Mucosa of rectum (tissue), 2 donors: ENCODE measurements around the gene ZDHHC17.

Source experiments
- H3K27ac ChIP-seq, 2 donors: one replicate each; pipeline ENCODE4 v1.7.0; 2013; ENCODE audit warnings: inconsistent platforms in 2 of 2, low read depth in 2 of 2, low read length in 2 of 2
- H3K27me3 ChIP-seq, 2 donors: one replicate each; pipeline ENCODE4 v1.7.0; 2013; ENCODE audit warnings: low read length in 2 of 2; ENCODE audit not compliant: control insufficient read depth in 2 of 2, insufficient read depth in 2 of 2
- H3K36me3 ChIP-seq, 2 donors: one replicate each; pipeline ENCODE4 v1.7.0; 2013; ENCODE audit warnings: low read length in 2 of 2; ENCODE audit not compliant: control insufficient read depth in 2 of 2, insufficient read depth in 2 of 2
- H3K4me1 ChIP-seq, 2 donors: one replicate each; pipeline ENCODE4 v1.7.0; 2013; ENCODE audit warnings: low read length in 2 of 2, mild to moderate bottlenecking in 1 of 2; ENCODE audit not compliant: control insufficient read depth in 2 of 2, insufficient read depth in 2 of 2
- H3K4me3 ChIP-seq, 2 donors: one replicate each; pipeline ENCODE4 v1.7.0; 2013; ENCODE audit warnings: low read length in 2 of 2
- H3K9ac ChIP-seq, 2 donors: one replicate each; pipeline ENCODE4 v1.7.0; 2013; ENCODE audit warnings: low read length in 2 of 2, low read depth in 1 of 2, mild to moderate bottlenecking in 1 of 2
- H3K9me3 ChIP-seq, 2 donors: one replicate each; pipeline ENCODE4 v1.7.0; 2013; ENCODE audit warnings: low read length in 2 of 2; ENCODE audit not compliant: control insufficient read depth in 2 of 2
- donor health status: healthy.
- donor health status: Normal muscosa, but diverticular disease.

The ZDHHC17 gene

GRCh38 chr12:76872415-76872814 lies 108.5 kb downstream of the ZDHHC17 start:
- Histone ChIP-seq H3K36me3 (no peaks in the 10 kb centered on the region), H3K4me1 (no peaks in the 10 kb centered on the region), H3K9me3 (no peaks in the 10 kb centered on the region)

DNA sequence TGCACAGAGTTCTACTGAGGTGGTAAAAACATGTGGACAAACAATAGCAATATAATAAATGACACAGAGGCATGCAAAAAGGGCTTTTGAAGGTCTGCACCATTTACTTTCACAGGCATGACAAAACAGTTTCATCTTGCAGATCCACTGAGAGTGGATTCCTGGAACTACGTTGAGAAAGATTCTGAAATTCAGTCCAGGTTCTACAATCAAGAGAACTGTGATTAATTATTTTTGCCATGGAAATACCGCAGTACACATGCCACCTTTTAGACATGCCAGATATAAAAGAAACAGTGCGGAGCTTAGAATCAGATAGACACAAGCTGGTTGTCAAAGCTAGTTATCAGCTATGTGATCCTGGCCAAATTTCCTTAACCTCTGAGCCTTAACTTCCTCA lies 110.1 kb downstream of the ZDHHC17 start:
- H3K27me3 ChIP-seq = peaks cover 12 to 21% of the 10 kb centered on the region in 2 donors
- H3K9me3 ChIP-seq = no peaks in the 10 kb centered on the region
- H3K4me3 ChIP-seq = no peak overlapping the region
- no peak overlapping the region for H3K9ac ChIP-seq
- peaks cover 0 to 8% of the 10 kb centered on the region in 2 donors for H3K4me1 ChIP-seq
- no peaks in the 10 kb centered on the region for H3K36me3 ChIP-seq
- no peak overlapping the region for H3K27ac ChIP-seq

More at GRCh38 chr12:76872415-76872814, 108.5 kb downstream of the ZDHHC17 start:
- Histone ChIP-seq H3K27ac (no peak overlapping the region), H3K4me3 (no peak overlapping the region), H3K9ac (no peak overlapping the region), H3K27me3 (peaks cover 9 to 12% of the 10 kb centered on the region in 2 donors)

- H3K4me3 ChIP-seq = no peak overlapping the region
- no peaks in the 10 kb centered on the region for H3K36me3 ChIP-seq
- H3K9ac ChIP-seq = no peak overlapping the region
- H3K4me1 ChIP-seq = peaks cover 0 to 8% of the 10 kb centered on the region in 2 donors
- peaks cover 12 to 22% of the 10 kb centered on the region in 2 donors for H3K27me3 ChIP-seq
- H3K9me3 ChIP-seq = no peaks in the 10 kb centered on the region
- H3K27ac ChIP-seq = no peak overlapping the region
These were observed 110.7 kb downstream of the ZDHHC17 start for GRCh38 chr12:76874491-76875190.

- H3K27me3 ChIP-seq = peaks cover 15 to 30% of the 10 kb centered on the region in 2 donors
- peaks cover 0 to 8% of the 10 kb centered on the region in 2 donors for H3K4me1 ChIP-seq
- H3K9me3 ChIP-seq = no peaks in the 10 kb centered on the region
- H3K9ac ChIP-seq = no peak overlapping the region
- no peak overlapping the region for H3K4me3 ChIP-seq
- H3K36me3 ChIP-seq = no peaks in the 10 kb centered on the region
- H3K27ac ChIP-seq = no peak overlapping the region
These were observed 112.8 kb downstream of the ZDHHC17 start for GRCh38 chr12:76876696-76877229.

DNA sequence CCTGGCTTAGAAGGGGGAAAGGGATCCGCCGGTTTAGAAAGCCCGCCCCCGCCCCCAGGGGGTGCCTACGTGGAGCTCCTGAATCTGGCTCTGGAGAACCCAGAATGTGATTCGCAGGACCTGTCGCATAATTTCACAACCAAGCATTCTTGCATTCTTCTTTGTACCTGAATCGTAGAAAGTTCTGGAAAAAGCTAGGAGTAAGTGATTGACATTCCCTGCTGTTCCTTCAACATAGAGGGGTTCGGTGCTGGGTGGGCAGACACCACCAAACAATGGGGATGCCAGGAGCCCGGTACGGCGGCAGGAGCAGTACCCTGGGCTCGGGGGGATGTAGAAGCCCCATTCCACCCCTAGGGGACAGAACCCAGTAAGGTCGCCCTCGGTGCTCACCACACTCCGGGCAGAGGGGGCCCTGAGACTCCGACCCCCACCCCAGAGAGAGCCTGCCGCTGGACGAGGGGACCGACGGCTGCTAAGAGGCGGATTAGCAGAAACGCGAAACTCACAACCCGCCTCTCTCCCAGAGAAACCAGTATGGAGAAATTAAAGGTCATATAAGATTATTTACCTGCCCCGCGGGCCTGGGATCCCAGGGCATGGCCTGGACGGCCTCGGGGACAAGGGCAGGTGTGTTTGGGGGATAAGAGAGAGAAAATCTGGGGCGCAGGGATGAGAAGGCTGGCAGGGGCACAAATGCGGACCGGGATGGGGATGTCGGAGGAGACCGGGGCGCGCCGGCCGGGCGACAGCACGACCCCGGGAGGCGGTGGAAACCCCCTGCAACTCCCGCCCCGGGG lies 114.4 kb downstream of the ZDHHC17 start:
- Histone ChIP-seq H3K4me3 (peak overlapping the region; percentile 61 to 76), H3K9ac (peak overlapping the region; percentile 36 to 61), H3K9me3 (no peaks in the 10 kb centered on the region), H3K4me1 (peaks cover 0 to 8% of the 10 kb centered on the region in 2 donors), H3K27ac (peak overlapping the region; percentile 23 to 53), H3K27me3 (peaks cover 15 to 30% of the 10 kb centered on the region in 2 donors), H3K36me3 (no peaks in the 10 kb centered on the region)

DNA sequence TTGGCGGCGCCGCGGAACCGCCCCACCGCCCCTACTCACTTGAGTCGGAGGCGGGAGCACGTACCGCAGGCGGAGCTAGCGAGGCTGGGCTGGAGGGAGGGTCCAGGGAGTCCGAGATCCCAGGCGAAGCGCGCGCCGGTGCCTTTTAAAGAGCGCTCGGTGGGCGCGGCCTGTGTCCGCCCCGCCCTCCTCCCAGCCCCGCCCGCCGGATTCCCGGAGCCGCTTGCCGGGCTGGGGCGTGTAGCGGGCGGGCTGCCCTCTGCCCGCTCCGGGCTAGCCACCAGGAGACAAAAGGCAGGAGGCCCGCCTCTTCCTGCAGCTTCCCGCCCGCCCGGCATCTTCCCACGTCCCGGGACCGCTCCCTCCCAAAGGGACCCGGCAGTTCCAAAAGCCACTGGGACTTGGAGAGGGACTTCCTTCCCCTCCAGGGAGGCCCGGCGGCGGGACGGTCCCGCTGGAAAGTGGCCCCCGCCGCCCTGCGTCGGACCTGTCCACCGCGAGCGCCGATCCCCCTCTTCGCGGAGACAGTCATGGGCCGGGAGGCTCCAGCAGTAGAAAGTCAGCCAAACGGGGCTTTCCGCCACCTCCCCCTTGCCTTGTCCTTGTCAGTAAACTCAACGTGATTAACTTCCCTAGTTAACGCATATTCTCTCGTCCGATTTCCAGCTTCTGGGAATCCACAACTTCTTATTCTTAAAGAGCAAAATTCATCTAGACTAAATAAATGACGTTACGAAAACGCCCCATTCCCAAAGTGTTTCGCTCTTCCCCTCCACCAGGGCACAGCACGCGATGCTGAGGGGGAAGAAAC lies 115.2 kb downstream of the ZDHHC17 start, which contains the start of gene CSRP2:
CSRP2 (minus strand) TSS at position 121 of the 811 bp plus-strand sequence. CDS start 12,759 bp downstream, outside the sequence.
- peak within 1 kb of the TSS; percentile 43 to 61 for H3K9ac ChIP-seq
- peaks cover 0 to 8% of the 10 kb centered on the region in 2 donors for H3K4me1 ChIP-seq
- H3K4me3 ChIP-seq = peak within 1 kb of the TSS; percentile 61 to 76
- no peaks in the 10 kb centered on the region for H3K36me3 ChIP-seq
- peak within 1 kb of the TSS; percentile 70 to 75 for H3K27ac ChIP-seq
- H3K9me3 ChIP-seq = no peaks in the 10 kb centered on the region
- H3K27me3 ChIP-seq = peaks cover 15 to 30% of the 10 kb centered on the region in 2 donors

DNA sequence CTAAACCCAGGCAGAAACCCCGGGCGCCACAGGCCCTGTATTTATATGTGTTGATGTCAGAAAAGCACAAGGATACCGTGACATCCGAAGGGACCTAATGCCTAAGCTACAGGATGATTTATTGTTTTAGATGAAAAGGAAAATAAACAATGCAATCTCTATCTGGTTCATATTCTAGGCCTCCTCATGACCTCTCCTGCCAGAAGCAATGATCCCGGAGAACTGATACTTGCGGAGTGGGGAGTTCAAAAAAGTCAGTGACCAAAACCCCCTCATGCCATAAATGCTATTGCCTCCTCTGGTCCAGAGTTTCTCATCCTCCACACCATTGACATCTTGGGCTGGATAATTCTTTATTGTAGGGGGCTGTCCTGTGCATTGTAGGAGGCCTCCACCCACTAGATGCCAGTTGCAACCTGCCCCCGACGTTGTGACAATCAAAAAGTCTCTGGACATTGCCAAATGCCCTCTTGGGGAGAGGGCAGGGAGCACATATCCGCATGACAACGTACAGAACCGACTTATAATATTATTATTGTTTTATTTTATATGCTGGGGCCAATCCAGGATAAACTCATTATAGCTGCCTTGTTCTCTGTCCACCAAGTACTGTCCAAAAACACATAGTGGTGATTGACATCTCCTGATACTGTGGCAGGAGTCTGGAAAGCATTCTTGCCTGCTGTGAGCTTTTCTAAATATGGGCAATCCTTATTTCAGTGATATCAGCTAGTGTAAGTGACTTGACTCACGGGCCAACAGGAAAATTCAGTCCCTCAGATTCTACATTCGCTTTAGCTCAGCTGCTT lies 116.0 kb downstream of the ZDHHC17 start:
- H3K36me3 ChIP-seq = no peaks in the 10 kb centered on the region
- H3K9ac ChIP-seq = peak overlapping the region in 1 of 2 donors; percentile 58
- peak overlapping the region in 1 of 2 donors; percentile 75 for H3K27ac ChIP-seq
- no peaks in the 10 kb centered on the region for H3K9me3 ChIP-seq
- H3K4me1 ChIP-seq = peaks cover 0 to 8% of the 10 kb centered on the region in 2 donors
- H3K27me3 ChIP-seq = peaks cover 15 to 27% of the 10 kb centered on the region in 2 donors
- peak overlapping the region in 1 of 2 donors; percentile 76 for H3K4me3 ChIP-seq

- Histone ChIP-seq H3K27me3 (peaks cover 15 to 27% of the 10 kb centered on the region in 2 donors), H3K36me3 (no peaks in the 10 kb centered on the region), H3K27ac (no peak overlapping the region), H3K9me3 (no peaks in the 10 kb centered on the region), H3K4me1 (peaks cover 0 to 8% of the 10 kb centered on the region in 2 donors), H3K9ac (no peak overlapping the region), H3K4me3 (no peak overlapping the region)
These were observed 116.7 kb downstream of the ZDHHC17 start for GRCh38 chr12:76880519-76881023.

- no peaks in the 10 kb centered on the region for H3K36me3 ChIP-seq
- H3K4me3 ChIP-seq = no peak overlapping the region
- peaks cover 0 to 8% of the 10 kb centered on the region in 2 donors for H3K4me1 ChIP-seq
- no peak overlapping the region for H3K27ac ChIP-seq
- H3K9ac ChIP-seq = no peak overlapping the region
- H3K27me3 ChIP-seq = peaks cover 15 to 27% of the 10 kb centered on the region in 2 donors
- H3K9me3 ChIP-seq = no peaks in the 10 kb centered on the region
These were observed 117.2 kb downstream of the ZDHHC17 start for GRCh38 chr12:76881142-76881541.
